ENCODE results near the gene LRP11.
"Not testable (repeated sequence)": the region's sequence is repeated elsewhere in the genome, so short reads cannot be mapped to it uniquely, and the experiment has no call there.

Gene LRP11, protein sequence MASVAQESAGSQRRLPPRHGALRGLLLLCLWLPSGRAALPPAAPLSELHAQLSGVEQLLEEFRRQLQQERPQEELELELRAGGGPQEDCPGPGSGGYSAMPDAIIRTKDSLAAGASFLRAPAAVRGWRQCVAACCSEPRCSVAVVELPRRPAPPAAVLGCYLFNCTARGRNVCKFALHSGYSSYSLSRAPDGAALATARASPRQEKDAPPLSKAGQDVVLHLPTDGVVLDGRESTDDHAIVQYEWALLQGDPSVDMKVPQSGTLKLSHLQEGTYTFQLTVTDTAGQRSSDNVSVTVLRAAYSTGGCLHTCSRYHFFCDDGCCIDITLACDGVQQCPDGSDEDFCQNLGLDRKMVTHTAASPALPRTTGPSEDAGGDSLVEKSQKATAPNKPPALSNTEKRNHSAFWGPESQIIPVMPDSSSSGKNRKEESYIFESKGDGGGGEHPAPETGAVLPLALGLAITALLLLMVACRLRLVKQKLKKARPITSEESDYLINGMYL

DNA sequence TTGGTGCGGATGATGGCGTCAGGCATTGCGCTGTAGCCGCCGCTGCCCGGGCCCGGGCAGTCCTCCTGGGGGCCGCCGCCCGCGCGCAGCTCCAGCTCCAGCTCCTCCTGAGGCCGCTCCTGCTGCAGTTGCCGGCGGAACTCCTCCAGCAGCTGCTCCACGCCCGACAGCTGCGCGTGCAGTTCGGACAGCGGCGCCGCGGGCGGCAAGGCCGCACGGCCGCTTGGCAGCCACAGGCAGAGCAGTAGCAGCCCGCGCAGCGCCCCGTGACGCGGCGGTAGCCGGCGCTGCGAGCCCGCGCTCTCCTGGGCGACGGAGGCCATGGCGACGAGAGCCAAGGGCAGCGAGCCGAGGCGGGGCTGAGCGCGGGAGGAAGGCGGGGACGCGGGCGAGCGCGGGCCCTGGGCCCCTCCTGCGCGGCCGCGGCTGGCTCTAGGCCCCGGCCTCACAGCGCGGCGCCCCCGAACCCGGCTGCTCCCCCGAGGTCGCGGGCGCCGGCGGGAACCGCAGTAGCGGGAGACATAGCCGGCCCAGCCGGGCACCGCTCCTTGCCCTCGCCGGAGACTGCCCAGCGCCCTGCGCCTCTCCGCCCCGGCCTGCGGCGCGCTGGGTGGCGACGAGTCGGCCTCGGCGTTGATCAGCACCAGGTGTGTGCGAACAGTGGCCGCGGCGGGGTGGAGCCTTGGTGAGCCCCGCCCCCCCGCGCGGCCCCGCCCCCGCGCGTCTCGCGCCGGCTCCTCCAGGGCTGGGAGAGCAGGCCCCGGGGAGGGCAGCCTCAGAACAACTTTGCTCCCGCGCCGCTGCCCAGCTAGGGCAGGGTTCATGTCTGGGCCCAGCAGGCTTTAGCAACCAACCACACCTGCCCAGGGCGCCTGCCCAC is at the start of gene LRP11:
TSS of gene LRP11 (minus strand) at position 662 of the 880 bp plus-strand sequence. CDS start at position 323, 339 bp downstream.
- DNase-seq: peak; percentile 86

- no peak for DNase-seq
Observed at GRCh38 chr6:149913540-149914240, 49.5 kb upstream of the LRP11 start.

DNA sequence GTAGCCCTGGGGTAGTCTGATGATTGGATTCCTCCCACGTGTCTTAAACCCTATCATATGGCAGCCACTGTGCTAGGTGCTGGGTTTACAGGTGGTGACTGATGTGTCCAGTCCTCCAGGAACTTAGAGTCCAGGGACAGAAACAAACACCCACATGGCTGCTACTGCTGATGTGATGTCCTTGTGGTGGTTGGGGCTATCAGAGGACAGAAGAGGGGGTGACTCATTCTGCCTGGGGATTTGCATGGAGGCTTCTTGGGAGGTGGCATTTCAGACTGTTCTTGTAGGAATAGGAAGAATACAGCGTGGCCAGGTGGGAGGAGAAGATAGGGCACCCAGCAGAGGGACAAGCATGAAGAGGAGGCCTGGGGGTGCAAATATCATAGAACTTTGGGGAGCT is 48.9 kb upstream of the LRP11 start:
- DNase-seq: no peak

DNA sequence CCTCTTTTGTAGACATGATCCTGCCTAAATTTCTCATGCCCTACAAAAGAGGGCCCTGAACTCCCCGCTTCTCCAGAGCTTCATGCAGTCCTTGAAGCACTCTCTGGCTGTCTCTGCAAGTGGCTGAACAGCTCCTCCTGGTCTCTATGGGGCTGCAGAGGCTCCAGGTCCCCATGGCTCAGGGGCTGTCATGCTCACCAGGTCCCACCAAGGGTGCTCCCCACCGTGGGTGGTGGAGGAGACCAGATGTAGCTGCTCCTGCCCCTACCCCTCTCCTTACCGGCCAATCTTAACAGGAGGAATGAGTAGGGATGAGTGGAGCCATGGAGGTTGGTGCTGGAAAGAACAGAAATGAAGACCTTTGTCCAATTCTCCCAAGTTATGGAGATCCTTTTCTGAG is 48.5 kb upstream of the LRP11 start:
- DNase-seq: not testable (repeated sequence)

DNA sequence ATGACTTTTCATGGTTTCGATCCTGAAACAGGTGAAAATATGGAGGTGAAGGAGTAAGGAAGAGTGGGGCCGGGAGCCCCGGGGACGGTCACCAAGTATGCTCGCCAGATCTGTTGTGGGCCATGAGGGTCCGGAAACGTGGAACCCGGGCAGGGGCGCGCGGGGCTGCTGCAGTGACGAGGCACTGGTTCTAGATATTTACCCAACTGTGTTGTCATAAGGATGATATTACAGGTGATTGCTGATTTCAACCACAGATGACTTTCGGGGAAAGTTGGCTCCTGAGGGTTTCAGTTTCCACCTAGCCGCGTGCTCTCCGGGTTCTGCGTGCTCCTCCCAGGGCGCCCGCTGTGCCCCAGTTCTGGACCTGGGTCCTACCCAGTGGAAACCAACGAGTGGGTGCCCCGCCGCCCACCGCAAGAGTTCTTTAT is 46.6 kb upstream of the LRP11 start:
- no peak for DNase-seq

- DNase-seq: no peak
Observed at GRCh38 chr6:149909701-149910470, 45.7 kb upstream of the LRP11 start.

- DNase-seq: not testable (repeated sequence)
Observed at GRCh38 chr6:149908480-149908879, 44.3 kb upstream of the LRP11 start.

GRCh38 chr6:149907317-149907716 is 43.2 kb upstream of the LRP11 start:
- no peak for DNase-seq

DNA sequence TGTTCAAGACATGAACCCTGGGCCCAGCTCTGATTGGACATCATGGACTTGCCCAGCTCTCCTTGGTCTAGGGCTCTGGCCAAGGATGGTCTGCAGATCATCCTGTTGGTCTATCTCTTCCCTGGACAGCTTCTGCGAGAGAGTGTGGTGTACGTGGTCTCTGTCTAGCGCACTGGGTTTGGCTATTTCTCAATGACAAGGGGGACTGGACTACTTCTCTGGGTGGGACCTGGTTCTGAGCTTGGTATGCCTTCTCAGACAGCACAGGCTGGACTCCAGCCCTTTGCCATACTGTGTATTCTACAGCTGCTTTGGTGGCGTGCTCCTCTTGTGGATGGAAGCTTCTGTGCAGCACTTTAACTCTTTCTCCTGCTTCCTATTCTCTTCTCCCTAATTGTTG is 42.2 kb upstream of the LRP11 start:
- DNase-seq: no peak

DNA sequence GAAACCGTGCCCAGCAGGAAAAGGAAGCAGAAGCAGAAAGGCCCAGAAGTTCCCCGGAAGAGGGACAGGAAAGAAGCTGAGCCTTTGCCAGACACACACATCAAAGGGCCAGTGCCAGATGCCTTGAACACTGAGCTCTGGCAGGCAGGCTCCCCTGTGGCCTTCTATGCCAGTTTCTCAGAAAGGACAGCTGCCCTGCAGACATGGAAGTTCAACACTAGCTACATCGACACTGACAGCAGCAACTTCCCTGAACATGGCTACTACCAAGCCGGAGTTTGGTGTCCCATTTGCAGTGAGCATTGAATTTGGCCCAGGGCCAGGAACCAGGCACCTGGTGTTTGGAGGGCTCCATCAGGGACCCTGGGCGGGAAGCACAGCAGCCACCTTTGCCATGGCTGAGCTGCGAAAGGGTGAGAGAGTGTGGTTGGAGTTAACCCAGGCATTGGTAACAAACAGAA is 41.8 kb upstream of the LRP11 start:
- no peak for DNase-seq

DNA sequence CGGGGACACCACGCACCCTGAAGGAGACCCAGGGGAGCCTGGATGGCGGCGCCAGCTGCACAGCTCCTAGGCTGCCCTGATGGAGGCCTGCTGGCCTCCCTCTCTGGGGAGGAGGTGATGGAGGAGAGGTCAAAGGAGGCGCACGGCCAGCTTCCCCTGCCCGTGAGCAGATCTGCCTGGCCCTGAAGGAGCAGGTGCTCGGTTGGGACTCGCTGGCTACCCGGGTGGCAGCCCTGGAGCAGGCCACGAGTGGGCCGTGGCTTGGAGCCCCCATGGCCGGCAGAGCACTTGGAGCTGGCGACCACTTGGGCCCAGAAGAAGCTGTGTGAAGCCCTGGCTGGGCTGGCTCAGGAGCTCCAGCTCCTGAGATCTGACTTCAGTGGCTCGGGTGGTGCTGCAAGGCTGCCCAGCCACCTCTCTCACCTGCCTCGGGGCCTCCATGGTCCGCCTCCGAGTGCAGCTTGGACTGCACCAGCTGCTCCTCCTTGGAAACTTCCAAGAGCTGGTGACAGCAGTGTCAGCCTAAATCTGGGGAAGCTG is 41.3 kb upstream of the LRP11 start:
- no peak for DNase-seq

DNA sequence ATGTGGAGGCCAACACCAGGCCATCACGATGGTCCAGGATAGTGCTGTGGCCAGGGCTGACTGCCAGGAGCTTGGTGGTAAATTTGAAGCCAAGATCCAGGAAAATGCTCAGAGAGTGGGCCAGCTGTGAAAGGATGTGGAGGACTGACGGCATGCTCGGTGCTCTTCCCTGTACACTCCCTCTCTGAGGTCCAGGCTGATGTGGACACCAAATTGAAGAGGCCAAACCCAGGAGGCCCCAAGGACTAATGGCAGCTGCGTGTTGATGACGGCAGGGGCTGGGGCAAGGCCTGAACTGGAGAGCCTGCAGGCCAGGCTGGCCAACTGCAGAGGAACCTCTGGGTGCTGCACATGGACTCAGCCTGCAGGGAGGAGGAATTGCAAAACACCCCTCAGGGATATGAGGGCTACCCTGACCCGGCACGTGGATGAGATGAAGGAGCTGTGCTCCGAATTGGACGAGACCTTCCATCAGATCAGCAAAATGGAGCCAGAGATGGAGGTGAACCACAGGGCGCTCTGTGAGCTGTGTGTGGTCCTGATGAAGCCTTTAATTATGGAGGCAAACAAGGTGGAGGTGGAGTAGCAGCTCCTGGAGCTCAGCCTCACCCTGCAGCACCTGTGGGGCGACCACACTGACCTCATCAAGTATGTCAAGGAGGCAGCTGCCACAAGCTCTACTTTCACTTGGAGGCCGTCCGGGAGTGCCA is 40.7 kb upstream of the LRP11 start:
- no peak for DNase-seq

DNA sequence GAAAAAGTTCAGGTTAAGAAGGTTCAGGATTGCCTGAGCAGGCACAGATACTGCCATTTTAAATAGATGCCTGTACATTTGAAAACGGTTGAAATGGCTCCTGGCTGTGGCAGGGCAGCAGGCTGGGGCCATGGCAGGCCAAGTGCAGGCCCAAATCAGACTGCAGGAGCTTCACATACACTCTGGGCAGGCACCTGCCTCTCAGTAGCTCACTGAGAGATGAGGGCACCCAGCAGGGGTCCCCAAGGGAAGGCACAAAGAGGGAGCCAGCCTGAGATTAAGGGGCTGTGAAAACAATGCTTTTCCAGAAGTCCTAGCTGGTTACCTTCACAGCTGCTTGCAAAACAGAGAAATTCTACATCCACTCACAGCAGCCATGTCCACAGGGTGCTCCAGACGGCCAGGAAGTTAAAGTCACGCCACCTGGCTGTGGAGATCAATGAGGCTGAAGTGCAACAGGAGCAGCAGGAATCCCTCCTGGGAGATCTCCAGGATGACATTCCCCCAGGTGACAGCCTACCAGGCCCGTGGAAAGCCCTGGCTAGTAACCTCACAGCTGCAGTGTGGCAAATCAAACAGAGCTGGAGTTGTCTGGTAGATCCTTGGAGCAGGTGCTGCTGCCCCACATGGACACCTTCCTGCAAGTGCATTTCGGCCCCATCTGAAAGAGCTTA is 39.9 kb upstream of the LRP11 start:
- DNase-seq: no peak

GRCh38 chr6:149901444-149902140 is 37.4 kb upstream of the LRP11 start:
- DNase-seq: no peak

DNA sequence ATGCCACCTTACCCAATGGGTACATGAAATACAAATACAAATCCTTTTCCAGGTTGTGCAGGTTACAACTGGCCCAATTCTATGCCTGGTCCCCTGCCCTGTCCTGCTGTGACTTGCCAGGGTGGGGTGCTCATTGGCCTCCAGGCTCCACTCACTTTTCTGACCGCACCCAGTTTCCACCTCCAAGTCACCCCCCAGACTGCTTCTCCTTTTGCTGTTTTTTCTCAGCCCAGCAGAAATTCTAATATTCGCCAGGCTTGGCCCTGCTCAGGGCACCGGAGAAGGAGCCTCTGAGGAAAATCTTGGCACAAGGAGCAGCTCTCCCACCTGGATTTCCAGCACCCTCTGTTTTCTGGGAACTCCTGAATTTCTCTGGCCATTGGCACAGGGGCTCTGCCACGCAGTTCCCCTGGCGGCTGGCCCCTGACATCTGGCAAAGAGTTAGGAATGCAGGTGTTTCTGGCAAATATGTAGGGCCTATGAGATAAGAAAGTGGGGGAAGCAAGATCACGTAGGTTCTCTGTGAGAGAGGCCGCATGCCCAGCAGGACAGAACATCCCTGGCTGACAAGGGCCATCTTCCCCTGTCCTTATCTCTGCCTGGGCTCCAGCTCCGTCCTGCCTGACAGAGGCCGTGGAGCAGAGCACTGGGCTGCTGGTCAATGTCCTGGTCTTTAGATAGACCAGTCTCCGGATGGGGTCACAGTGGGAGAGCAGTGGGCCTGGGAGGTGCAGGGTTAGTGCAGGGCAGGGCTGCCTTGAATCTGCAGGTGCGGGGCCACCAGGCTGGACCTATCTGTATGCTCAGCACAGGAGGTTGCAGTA is 36.7 kb upstream of the LRP11 start:
- no peak for DNase-seq

GRCh38 chr6:149899926-149900619 is 35.9 kb upstream of the LRP11 start:
- no peak for DNase-seq

DNA sequence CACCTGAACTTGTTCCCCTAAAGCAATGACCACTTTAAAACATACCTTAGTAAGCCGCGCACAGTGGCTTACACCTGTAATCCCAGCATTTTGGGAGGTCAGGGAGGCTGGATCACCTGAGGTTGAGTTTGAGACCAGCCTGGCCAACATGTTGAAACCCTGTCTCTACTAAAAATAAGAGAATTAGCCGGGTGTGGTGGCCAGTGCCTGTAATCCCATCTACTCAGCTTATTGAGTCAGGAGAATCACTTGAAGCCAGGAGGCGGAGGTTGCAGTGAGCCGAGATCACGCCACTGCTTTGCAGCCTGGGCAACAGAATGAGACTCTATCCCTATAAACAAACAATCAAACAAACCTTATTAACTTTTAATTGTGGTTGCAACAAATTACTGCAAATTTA is 35.3 kb upstream of the LRP11 start:
- DNase-seq: no peak

DNA sequence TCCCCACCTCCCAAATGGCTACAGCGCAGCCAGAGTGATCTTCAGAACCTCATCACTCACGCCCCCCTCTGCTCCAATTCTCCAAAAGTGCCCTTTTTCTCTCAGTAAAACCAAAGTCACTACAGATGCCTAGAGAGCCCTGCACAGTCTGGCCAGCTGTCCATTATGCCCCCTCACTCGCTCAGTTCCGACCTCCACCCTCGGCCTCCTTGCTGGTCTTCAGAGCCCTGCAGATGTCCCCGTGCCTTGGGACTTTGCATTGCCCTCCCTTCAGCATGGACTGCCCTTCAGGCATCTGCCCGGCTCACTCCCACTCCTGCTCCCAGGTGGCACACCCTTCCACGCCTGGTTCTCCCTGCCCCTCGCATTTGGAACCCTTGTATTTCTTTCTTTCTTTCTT is 34.8 kb upstream of the LRP11 start:
- no peak for DNase-seq

All from OCI-M1 (cell line).